ENCODE results near the gene SH2D3C. TPM values are rescaled to one million over a fixed set of nuclear protein-coding genes. Genes with fewer than 3 reads are reported as not detected.

SH2D3C gene
- total and polyA plus RNA-seq, 2 donors from 2014 or later, result 13.7 to 27.7 TPM

DNA sequence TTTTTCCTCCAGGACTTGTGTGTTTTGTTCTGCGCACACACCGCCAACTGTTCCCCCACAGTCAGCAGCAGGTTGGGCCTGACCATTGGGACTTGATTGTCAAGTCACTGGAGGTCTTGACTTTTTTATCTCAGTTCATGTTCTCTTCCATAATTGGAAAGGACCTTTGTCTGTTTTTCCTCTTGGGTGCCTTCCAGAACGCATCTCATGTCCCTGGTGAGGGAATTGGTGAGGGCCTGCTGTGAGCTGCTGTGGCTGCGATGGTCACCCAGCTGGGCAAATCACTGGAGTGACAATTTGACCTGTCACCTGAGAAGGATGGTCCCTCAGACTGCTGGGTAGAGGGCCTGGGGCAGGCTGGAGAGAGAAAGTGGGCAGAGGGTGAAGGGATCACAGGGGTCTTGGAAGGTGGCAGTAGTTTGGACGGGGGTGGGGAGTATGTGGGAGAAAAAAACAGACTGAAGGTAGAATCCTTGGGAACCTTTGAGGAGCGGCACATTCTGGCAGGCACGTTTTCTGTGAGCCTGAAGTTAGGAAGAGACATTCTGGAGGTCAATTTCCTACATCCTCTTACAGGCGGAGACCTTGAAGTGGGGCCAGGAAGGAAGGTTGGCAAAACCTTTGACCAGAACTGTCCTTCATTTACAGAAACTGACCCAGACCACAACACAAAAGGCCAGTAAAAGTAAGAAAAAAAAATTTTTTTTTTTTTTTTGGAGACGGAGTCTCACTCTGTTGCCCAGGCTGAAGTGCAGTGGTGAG, 11.8 kb upstream of the SH2D3C start:
- Histone ChIP-seq H3K4me3 (ENCODE audit: low read length in 3 of 3) (no peak overlapping the region), H3K9me3 (ENCODE audit: control insufficient read depth in 2 of 3, insufficient read depth in 1 of 3, low read length in 3 of 3) (no peaks in the 10 kb centered on the region), H3K9ac (ENCODE audit: low read length in 3 of 3) (no peak overlapping the region), H3K27me3 (ENCODE audit: control insufficient read depth, insufficient read depth, low read length) (no peaks in the 10 kb centered on the region), H3K36me3 (ENCODE audit: control insufficient read depth in 2 of 3, insufficient read depth in 3 of 3, low read length in 3 of 3) (peaks cover 8 to 40% (median 31%) of the 10 kb centered on the region in 3 donors), H3K4me1 (ENCODE audit: control insufficient read depth in 2 of 3, insufficient read depth in 2 of 3, low read depth in 1 of 3, low read length in 3 of 3) (peaks cover 0 to 9% (median 4%) of the 10 kb centered on the region in 3 donors), H3K27ac (ENCODE audit: low read depth in 2 of 2, low read length in 2 of 2) (peak overlapping the region in 1 of 2 donors; percentile 37)
- intact Hi-C loops (cut with DNase I), result no loop called here
- no peak for DNase-seq
- TF ChIP-seq, protein P1, sequence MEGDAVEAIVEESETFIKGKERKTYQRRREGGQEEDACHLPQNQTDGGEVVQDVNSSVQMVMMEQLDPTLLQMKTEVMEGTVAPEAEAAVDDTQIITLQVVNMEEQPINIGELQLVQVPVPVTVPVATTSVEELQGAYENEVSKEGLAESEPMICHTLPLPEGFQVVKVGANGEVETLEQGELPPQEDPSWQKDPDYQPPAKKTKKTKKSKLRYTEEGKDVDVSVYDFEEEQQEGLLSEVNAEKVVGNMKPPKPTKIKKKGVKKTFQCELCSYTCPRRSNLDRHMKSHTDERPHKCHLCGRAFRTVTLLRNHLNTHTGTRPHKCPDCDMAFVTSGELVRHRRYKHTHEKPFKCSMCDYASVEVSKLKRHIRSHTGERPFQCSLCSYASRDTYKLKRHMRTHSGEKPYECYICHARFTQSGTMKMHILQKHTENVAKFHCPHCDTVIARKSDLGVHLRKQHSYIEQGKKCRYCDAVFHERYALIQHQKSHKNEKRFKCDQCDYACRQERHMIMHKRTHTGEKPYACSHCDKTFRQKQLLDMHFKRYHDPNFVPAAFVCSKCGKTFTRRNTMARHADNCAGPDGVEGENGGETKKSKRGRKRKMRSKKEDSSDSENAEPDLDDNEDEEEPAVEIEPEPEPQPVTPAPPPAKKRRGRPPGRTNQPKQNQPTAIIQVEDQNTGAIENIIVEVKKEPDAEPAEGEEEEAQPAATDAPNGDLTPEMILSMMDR (IDR thresholded peaks at IDR 0.05; ENCODE audit: borderline replicate concordance, extremely low read depth, insufficient read depth), result no peak
- no peak for FAIRE-seq

DNA sequence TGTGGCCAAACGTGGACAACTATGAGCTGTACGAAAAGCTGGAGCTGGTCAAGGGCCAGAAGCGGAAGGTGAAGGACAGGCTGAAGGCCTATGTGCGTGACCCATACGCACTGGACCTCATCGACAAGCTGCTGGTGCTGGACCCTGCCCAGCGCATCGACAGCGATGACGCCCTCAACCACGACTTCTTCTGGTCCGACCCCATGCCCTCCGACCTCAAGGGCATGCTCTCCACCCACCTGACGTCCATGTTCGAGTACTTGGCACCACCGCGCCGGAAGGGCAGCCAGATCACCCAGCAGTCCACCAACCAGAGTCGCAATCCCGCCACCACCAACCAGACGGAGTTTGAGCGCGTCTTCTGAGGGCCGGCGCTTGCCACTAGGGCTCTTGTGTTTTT, 10.7 kb upstream of the SH2D3C start:
- no peak overlapping the region for H3K4me3 ChIP-seq (ENCODE audit: low read length in 3 of 3)
- peaks cover 0 to 9% (median 4%) of the 10 kb centered on the region in 3 donors for H3K4me1 ChIP-seq (ENCODE audit: control insufficient read depth in 2 of 3, insufficient read depth in 2 of 3, low read depth in 1 of 3, low read length in 3 of 3)
- H3K27ac ChIP-seq (ENCODE audit: low read depth in 2 of 2, low read length in 2 of 2), result no peak overlapping the region
- no peaks in the 10 kb centered on the region for H3K27me3 ChIP-seq (ENCODE audit: control insufficient read depth, insufficient read depth, low read length)
- TF ChIP-seq, protein P1 (IDR thresholded peaks at IDR 0.05; ENCODE audit: borderline replicate concordance, extremely low read depth, insufficient read depth), result no peak
- no peak overlapping the region for H3K9ac ChIP-seq (ENCODE audit: low read length in 3 of 3)
- no peaks in the 10 kb centered on the region for H3K9me3 ChIP-seq (ENCODE audit: control insufficient read depth in 2 of 3, insufficient read depth in 1 of 3, low read length in 3 of 3)
- FAIRE-seq (no peak), DNase-seq (no peak)
- peaks cover 8 to 40% (median 31%) of the 10 kb centered on the region in 3 donors for H3K36me3 ChIP-seq (ENCODE audit: control insufficient read depth in 2 of 3, insufficient read depth in 3 of 3, low read length in 3 of 3)
- intact Hi-C loops (cut with DNase I), result no loop called here

DNA sequence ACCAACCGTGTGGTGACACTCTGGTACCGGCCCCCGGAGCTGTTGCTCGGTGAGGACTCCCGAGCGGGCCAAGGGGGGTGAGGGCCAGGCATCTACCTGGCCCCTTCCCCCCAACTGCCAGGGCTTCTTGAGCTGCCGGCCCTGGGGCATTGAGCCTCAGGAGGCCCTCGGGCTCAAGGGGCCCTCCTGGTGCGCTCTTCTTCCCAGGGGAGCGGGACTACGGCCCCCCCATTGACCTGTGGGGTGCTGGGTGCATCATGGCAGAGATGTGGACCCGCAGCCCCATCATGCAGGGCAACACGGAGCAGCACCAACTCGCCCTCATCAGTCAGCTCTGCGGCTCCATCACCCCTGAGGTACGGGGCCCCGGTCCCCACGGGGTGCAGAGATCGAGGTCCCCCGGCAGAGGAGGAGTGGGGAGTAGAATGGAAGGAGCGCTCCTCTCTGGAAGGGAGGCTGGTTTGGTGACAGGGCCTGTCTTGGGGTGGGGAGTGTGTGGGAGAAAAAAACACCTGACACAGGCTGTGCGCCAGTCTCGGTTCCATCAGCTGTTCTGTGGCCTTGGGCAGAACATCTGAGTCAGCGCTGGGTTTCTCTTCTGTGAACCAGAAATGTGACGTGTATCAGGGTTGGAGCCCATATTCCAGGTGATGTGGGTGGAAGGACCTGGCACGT, 10.0 kb upstream of the SH2D3C start:
- TF ChIP-seq, protein P1 (IDR thresholded peaks at IDR 0.05; ENCODE audit: borderline replicate concordance, extremely low read depth, insufficient read depth), result no peak
- Histone ChIP-seq H3K9me3 (ENCODE audit: control insufficient read depth in 2 of 3, insufficient read depth in 1 of 3, low read length in 3 of 3) (no peaks in the 10 kb centered on the region), H3K36me3 (ENCODE audit: control insufficient read depth in 2 of 3, insufficient read depth in 3 of 3, low read length in 3 of 3) (peaks cover 8 to 40% (median 31%) of the 10 kb centered on the region in 3 donors), H3K27ac (ENCODE audit: low read depth in 2 of 2, low read length in 2 of 2) (no peak overlapping the region), H3K4me3 (ENCODE audit: low read length in 3 of 3) (no peak overlapping the region), H3K9ac (ENCODE audit: low read length in 3 of 3) (no peak overlapping the region), H3K27me3 (ENCODE audit: control insufficient read depth, insufficient read depth, low read length) (no peaks in the 10 kb centered on the region), H3K4me1 (ENCODE audit: control insufficient read depth in 2 of 3, insufficient read depth in 2 of 3, low read depth in 1 of 3, low read length in 3 of 3) (peaks cover 0 to 10% (median 4%) of the 10 kb centered on the region in 3 donors)
- FAIRE-seq (no peak), DNase-seq (no peak)
- intact Hi-C loops (cut with DNase I), result no loop called here
